G401.6 (cell line): ENCODE data around the gene PPP1R37.
"Not testable (repeated sequence)": the region's sequence is repeated elsewhere in the genome, so short reads cannot be mapped to it uniquely, and the experiment has no call there.

Experiments
- FAIRE-seq: peaks from 2 replicates; lab custom pipeline; 2012; peaks lifted over from hg19 to GRCh38; lab: Jason Lieb, UNC

Gene PPP1R37

DNA sequence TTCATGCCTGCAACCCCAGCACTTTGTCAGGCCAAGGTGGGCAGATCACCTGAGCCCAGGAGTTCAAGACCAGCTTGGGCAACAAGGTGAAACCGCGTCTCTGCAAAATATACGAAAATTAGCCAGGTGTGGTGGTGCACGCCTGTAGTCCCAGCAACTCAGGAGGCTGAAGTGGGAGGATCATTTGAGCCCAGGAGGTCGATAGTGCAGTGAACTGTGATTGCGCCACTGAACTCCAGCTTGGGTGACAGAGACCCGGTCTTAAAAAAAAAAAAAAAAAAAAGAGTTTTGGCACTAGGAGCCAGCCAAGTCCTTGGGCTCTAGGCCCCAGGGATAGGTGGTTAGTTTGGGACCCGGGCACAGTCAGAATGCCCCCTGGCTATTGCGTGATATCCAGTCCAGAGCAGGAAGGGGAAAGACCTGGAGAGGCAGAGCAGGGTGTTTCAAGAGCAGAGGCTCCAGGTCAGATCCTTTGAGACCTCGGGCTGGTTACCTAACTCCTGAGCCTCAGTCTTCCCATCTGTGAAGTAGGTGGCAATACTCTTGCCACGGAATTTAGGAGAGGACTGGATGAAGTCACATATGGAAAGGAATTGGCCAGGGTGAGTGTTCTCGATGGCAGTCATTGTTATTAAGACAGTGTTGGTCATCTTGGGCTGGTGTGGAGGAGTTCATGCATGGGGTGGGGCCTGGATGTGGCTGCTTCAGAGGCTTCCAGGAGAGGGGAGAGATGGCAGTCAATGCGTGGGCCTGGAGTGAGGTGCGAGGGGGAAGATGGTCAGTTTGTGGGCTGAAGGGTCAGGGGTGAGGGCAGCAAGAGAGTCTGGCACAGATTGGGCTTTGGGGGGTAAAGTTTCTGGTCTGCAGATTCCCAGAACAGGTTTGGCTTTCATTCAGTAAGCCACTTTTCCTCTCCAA, 2.8 kb downstream of the PPP1R37 start:
- FAIRE-seq, result no peak

DNA sequence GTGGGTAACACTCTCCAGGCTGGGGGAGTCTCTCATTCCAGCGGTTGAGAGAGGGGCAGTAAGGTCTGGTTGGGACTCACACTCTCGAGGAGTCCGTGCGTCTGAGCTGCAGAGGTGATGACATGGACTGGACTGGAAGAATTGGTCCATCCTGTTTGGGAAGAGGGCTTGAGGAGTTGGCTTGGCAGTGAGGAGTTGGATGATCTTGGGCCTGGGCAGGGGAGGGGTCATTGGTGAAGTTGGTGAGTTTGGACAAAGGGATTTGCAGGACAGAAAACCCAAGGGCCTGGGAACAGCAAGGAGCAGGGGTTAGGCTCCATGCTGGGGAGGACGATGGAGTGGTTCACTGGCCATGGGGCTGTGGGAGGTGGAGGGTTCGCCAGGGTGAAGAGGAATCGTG, 3.7 kb downstream of the PPP1R37 start:
- no peak for FAIRE-seq

DNA sequence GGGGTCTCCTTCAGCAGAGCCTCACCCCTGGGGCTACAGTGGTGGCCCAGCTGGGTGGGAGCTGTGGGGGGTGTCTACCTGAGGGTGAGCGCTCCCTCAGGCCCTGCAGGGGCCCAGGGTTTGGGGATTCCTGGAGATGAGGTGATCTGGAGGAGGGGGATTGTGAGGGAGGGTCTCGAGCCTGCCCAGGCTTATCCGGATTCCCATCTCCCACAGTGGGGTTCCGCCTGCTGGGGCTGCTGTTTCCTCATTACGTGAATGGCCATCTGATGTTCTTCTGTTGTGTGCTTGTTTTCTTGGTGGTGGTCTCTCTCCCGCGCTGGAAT, 4.4 kb downstream of the PPP1R37 start:
- FAIRE-seq, result no peak

DNA sequence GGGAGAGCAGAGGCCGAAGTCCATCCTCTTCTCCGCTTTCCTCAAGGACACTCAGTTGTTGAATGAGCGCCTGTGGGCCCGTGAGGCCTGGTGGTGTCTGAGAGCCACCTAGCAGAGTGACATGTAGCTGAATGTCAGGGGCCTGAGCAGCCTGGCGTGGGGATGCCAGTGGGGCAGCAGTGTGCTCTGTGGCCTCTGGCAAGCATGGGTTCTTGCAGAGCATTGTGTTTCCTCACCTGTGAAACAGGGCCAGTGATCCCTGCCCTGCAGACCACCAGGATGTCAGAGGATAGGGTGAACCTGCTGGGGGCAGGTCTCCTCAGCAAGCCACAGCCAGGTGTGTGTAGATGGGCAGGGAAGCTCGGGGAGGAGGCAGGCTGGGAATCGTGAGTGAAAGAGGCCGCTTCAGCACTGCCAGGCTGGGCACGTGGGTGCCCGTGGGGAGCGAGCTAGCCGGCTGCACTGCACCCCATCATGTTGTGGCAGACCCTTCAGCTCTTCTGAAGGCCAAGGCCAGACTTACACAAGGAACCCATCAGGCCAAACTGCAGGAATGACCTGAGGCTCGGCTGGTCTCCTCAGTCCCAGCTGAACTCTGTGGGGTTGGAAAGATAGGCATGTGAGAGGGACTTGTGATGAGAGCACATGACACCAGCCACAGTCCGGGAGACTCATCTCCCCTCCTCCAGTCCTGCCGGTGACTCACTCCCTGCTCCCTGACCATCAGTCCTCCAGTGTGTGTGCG, 5.0 kb downstream of the PPP1R37 start:
- no peak for FAIRE-seq

DNA sequence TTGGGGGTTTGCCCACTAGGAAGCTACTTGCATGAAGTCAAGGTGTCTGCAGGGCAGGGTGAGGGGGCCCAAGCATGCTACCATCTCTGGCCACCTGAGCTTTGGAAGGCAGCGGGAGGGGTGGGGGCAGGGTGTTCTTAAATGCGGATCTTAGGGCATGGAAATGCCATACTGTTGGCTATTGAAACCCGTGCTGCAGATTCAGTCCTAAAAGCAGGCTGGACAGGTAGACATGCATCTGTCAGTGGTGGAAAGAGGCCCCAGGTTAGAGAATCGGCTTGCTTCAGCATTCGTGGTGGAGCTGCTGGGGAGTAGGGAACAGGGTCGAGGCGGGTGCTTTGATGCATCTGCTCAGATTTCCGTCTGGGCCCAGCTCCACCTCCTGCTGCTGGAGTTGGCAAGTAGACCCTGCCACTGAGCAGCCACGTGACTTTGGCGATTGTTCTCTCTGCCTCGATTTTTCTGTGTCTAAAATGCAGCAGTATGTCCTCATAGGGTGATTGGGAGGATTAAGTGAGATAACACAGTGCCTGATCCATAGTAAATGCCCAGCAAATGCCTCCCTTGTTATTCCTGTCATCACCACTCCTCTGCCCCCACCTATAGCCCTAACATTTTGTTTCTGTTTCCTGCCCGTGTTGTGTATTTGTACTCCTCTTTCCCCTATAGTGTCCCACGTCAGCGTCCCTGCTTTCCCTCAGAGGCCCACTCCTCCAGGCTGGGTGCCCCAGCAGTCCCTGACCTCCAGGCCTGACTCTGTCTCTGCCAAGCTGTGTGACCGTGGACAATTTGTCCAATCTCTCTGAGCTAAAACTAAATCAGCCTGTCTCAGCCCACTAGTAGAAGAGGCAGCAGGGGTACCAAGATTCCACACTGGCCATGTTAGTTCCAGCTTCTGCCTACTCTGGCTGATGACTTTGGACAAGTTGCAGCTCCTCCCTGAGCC, 5.8 kb downstream of the PPP1R37 start:
- FAIRE-seq, result no peak

DNA sequence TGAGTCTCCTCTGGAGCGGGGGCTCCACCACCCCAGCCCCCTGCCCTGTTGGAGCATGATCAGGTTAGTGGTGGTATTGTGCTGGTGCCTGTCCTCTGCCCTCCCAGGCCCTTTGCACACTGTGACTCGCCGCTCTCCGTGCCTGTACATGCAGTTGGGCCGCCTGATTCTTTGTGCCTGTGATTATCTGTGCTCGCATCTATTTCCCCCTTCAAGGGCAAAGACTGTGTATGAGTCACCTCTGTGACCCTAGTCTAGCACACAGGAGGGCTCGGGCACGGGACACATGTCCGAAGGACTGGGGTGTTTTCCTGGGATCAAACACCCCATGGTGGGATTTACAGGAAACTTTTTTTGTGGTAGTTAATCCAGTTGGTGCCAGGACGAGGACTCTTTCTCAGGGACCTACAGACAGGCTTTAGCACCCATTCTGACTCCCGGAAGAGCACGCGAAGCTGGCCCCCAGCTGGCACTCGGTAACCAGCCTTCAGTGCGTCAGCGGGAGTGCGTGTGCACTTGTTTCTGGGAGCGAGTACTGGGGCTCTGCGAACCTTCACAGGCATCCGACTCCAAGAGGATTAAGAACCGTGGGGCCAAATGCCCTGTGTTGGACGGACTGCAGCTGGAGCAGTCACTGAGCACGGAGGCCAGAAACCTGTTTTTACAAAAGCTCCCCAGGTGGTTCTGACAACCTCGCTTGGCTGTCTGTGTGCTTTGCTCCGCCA, 6.7 kb downstream of the PPP1R37 start:
- no peak for FAIRE-seq

DNA sequence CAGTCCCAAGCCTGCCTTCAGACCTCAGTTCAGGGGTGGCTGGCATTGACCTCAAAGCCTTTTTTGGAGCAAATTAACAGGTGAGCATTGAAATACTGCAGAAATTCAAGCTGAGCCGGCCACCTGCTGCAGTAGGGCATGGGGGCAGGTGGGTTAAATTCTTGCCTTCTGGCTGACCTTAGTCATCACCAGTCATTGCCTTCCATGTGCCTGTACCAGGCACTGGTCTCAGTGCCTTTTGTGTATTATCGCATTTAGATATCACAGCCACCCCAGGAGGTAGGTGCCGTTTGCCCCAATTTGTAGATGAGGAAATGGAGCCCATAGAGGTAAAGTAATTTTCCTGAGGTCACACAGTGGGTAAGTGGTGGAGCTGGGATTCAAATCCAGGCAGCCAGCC, 7.2 kb downstream of the PPP1R37 start:
- no peak for FAIRE-seq

DNA sequence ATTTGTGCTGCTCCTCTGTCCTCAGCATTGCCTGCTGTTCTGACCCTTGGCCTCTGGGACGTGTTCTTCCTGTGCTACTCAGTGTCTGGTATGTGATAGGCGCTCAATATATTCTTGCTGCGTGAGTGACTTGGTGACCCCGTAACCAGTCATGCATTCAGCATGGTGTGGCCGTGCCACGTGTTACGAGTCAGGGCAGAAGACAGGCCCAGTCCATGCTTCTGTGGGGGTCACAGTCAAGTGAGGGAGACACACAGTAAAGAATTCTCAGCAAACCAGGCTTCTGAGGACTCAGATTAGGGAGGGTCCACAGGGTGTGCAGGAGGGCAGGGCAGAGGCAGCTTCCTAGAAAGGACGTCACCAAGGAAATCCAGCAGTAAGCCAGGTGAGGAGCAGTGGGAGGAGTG, 7.9 kb downstream of the PPP1R37 start:
- FAIRE-seq, result no peak

DNA sequence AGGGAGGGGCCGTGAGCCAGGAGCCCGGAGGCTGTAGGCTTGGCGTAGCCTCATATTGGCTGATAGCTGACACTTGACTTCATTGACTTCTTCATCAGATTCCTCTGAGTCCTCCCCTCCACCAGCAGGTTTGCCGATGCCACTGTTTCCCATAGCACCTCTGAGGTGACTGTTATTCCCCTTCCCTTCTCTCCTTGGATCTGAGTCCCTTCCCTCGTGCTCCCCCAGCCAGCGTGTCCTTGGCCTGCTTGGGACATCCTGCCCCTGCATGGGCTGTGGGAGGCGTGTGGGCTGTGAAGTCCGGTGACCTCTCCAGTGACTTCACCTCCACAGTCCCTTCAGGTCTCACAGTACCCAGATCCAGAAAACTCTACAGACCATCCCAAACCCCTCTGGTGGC, 8.8 kb downstream of the PPP1R37 start:
- FAIRE-seq, result no peak

DNA sequence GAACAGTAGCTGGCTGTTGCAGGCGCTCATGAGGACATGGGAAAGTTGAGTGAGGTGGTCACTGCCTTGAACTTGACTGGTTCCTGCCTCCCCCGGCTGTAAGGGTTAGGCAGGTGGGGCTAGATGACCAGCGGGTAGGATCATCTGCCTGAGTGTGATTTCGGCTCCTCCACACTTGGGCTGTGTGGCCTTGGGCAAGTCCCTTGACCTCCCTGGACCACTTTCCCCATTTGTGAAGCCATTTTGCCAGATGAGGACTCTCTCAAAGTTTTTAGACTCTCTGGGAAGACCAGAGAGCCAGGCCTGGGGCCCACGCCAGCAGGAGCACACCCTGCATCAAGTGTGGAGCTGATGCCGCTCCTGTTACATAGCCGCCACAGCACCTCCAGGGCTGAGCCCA, 9.5 kb downstream of the PPP1R37 start:
- FAIRE-seq, result no peak

DNA sequence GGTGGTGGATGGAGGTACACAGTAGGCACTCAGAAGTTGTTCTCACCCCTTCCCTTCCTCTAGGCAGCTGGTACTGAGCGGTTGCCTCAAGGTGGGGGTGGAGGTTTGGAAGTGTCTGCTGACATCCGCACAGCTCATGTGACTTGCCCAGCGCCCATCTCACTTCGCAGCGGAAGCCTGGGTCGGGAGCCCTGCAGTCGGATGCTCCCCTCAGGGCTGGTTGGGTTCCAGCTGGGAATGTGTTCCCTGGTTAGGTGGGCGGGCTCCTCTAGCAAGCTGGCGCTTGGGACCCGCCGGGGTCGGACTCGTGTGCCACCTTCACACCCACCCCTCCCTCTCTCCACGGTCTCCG, 10.2 kb downstream of the PPP1R37 start:
- FAIRE-seq, result no peak

DNA sequence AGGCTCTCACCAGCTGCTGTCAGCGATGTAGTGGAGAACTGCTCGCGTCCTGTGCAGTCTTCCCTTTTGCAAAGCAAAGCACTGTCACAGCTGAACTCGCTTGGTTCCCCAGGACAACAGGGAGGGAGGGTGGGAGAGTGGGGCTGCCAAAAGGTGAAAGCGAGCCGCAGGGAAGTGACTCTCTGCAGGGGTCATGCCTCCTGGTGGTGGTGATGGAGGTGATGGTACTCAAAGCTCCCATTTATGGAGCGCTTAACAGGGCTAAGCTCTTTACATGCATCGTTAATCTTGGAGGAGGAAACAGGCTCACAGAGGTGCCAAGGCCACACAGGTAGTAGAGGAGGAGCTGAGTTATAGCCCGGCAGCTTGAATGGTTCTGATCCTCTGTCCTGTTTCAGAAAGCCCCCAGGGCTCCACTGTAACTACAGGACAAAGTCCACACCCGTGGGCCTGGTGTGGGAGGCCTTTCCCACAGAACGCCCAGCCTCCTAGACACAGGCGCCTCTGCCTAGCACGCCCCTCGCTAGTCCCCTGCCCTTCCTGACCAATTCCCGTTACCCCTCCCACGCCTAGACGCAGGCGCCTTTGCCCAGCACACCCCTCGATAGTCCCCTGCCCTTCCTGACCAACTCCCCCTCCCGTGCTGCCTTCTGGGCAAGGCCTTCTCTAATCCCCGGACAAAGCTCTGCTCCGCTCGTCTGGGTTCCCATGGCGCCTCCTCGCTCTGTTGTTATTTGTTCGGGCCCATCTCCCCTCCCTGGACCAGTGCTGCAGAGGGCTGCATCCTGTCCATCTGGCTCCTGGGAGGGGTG, 10.7 kb downstream of the PPP1R37 start:
- FAIRE-seq, result no peak

DNA sequence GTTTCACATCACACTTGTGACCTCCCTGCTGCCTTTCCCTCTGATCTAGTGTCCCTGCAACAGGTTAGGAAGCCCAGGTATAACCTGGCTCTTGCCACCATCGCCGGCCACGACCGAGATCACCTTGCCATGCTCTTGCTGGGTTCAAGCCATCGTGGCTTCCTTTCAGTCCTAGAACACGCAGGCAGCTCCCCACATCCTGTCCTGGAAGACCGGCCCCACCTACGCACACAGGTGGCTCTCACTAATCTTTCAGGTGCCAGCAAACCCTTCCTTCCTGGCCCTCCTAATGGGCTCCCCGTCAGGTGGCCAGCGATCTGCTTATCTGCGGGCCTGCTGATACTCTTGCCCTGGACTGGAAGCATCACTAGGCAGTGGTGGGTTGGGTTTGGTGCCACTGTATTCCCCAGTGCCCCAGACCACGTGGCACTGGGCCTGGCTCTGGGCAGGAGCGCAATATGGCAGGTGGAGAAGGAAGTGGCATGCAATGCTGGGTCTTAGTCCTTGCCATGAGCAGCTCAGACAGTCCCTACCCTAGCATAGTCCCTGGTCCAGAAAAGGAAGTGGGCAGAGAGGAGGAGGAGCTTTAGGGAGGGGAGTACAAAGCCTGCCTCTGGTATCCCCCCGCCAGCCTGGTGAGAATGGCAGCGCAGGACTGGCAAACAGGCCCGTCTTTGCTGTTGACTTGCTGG, 11.8 kb downstream of the PPP1R37 start:
- FAIRE-seq, result no peak

DNA sequence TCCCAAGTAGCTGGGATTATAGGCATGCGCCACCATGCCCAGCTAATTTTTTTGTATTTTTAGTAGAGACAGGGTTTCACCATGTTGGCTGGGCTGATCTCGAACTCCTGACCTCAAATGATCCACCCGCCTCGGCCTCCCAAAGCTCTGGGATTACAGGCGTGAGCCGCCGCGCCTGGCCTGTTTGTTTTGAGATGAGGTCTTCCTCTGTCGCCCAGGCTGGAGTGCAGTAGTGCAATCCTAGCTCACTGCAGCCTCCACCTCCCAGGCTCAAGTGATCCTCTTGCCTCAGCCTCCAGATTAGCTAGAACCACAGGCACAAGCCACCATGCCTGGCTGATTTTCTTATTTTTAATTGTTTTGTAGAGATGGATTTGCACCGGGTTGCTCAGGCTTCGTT, 13.4 kb downstream of the PPP1R37 start:
- not testable (repeated sequence) for FAIRE-seq

DNA sequence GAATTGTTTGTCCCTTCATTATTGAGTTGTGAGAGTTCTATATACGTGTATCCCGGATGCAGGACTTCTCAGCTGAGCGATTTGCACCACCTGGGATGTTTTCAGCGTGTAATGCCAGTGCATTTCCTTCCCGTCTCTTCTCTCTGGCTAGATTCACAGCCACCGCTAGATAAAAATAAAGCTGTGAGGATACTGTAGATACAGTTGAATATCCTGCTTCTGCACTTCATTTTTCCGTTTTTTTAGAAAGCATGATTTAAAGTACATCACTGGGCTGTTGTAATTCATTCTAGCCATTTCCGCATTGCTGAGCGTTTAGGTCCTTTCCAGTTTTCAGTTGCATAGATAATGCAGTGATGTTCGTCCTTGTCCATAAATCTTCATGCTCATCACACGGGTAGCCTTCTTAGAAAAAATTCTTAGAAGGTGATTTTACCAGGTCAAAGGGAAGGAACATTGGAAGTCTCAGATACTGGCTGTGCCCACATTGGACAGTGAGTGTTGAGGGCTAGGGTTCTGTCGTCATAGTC, 14.7 kb downstream of the PPP1R37 start:
- no peak for FAIRE-seq

DNA sequence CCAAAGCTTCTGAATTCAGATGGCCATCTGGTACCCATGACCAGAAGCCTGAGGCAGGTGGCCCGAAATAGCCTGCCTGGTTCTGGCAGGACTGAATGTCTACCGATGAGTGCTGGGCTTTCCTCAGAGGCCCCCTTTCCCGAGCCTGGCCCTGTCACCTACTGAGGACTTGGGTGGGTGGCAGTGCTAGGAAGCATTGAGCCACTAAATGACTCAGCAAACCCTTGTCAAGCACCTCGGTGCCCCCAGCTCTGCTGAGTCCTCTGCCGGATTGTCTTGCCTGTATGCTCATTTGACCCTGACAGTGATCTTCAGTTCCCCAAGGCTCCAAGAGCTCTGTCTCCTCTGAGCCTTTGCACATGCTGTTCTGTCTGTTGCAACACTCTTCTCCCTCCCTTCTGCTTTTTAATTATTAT, 17.9 kb downstream of the PPP1R37 start:
- no peak for FAIRE-seq

DNA sequence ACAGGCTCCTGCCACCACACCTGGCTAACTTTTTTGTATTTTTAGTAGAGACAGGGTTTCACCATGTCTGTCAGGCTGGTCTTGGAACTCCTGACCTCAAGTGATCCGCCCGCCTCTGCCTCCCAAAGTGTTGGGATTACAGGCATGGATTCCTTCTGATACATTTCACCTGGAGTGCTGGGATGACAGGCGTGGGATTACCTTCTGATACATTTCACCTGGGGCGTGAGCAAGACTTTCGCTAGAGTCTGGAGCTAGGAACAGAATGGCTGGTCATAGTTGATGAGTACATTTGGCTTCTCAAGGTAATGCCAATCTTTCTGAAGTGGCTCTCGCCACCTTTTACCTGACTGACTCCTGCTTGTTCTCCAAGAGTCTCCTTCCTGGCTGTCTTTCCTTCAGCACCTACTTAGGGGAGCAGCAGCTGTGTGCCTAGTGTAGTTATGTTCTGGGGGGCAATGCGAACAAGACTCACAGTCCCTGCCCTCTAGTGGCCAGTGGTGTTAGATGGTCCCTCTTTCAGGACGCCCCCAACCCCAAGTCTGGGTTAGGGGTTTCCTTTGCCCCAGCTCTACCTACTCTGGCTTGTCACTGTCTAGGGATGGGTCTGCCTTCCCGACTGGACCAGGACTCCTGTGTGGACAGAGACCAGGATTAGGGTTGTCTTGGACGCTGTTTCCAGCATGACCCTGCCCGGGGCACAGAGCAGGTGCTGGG, 19.3 kb downstream of the PPP1R37 start:
- FAIRE-seq, result no peak

DNA sequence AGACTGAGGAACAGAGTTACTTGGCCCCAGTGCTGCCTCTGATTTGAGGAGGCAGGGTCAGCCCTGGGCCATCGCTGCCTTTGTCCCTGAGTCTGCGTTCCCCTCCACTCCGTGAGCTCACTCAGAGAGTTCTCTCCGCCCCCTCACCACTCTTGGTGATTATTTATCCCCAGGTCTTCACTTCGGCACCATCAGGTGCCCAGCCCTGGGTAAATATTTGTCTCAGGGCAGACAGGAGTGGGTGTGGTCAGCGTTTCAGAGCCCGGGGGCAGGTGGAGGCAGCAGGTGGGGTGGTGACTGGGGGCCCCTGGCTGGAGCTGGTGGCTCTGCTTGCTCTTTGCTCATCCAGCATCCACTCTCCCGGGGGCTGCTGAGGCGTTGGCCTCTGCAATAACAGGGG, 20.6 kb downstream of the PPP1R37 start:
- FAIRE-seq, result no peak

DNA sequence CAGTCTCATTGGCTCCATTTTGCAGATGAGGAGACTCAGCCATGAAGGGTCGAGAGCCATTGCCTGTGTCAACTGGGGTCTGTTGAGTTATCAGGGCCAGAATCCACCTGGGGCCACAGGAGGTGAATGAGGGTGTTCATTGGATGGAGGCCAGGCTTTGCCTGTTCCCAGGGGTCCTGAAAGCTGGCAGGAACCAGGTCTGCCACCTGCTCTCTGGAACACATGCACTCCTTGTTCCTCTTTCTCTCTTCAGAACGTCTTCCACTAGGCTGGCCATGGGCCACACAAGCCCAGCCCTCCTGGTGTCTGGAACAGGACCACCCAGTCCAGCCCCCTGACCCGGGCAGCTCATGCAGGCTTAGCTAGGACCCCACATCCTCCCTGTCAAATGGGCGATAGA, 21.1 kb downstream of the PPP1R37 start:
- no peak for FAIRE-seq
